ENCODE measurements around the gene DOCK7. TPM values are rescaled to one million over a fixed set of nuclear protein-coding genes. Genes with fewer than 3 reads are reported as not detected.

Gene DOCK7
- total and polyA plus RNA-seq, 2 of the 13 experiments (the other 11 are each of a cell fraction or from before 2014, with no cell fraction given), result 45.7 to 67.2 TPM

- TF ChIP-seq RERE (CRISPR knock-in tag; IDR thresholded peaks at IDR 0.05; ENCODE audit: low read depth) (no peak), DR1 (CRISPR knock-in tag; IDR thresholded peaks at IDR 0.05) (no peak), PHF20 (CRISPR knock-in tag; IDR thresholded peaks at IDR 0.05) (no peak), LBX2 (CRISPR knock-in tag; IDR thresholded peaks at IDR 0.05; ENCODE audit: borderline replicate concordance) (no peak), ZSCAN9 (CRISPR knock-in tag; IDR thresholded peaks at IDR 0.05; ENCODE audit: borderline replicate concordance) (0 out of 2 replicates have a peak, but pooled peaks have one; percentile 5), MNT (IDR thresholded peaks at IDR 0.05) (no peak), ZNF225 (CRISPR knock-in tag; IDR thresholded peaks at IDR 0.05) (no peak), RFXAP (CRISPR knock-in tag; IDR thresholded peaks at IDR 0.05; ENCODE audit: borderline replicate concordance) (no peak), PHF21A (CRISPR knock-in tag; IDR thresholded peaks at IDR 0.05) (no peak), IKZF5 (CRISPR knock-in tag; IDR thresholded peaks at IDR 0.05) (peak; percentile 9; the same call in 1 of the 2 replicates), FOSL2 (CRISPR knock-in tag; IDR thresholded peaks at IDR 0.05) (peak; percentile 90), MTA1 (CRISPR knock-in tag; IDR thresholded peaks at IDR 0.05; ENCODE audit: borderline replicate concordance) (no peak), POLR2A (IDR thresholded peaks at IDR 0.05; ENCODE audit: insufficient read depth in 1 of 2, low read depth in 2 of 2, low read length in 2 of 2) (peak in 1 of 2 experiments; percentile 43; a peak in 2 of 4 replicates), GATAD1 (CRISPR knock-in tag; IDR thresholded peaks at IDR 0.05) (no peak), ONECUT2 (CRISPR knock-in tag; IDR thresholded peaks at IDR 0.05) (0 out of 2 replicates have a peak, but pooled peaks have one; percentile 32), ZNF414 (CRISPR knock-in tag; IDR thresholded peaks at IDR 0.05) (0 out of 2 replicates have a peak, but pooled peaks have one; percentile 29), SOX5 (CRISPR knock-in tag; IDR thresholded peaks at IDR 0.05; ENCODE audit: borderline replicate concordance) (peak; percentile 64; the same call in 1 of the 2 replicates), FOXP4 (CRISPR knock-in tag; IDR thresholded peaks at IDR 0.05) (peak; percentile 46; the same call in 1 of the 2 replicates), ZNF33B (CRISPR knock-in tag; IDR thresholded peaks at IDR 0.05) (no peak), ZNF30 (CRISPR knock-in tag; IDR thresholded peaks at IDR 0.05) (no peak)
Measured at GRCh38 chr1:62689524-62689923, 1.3 kb upstream of the DOCK7 start (continued).

Data from HepG2 (cell line).